Head of caudate nucleus (tissue), 42 donors: ENCODE results near the gene OR5H2.
"Not testable (repeated sequence)": the region's sequence is repeated elsewhere in the genome, so short reads cannot be mapped to it uniquely, and the experiment has no call there.

Experiments
- DNase-seq, 42 donors: peaks; one replicate each; pipeline versions ENCODE4 v3.0.0 to v3.0.0-alpha.2; 2020 to 2021; ENCODE audit warnings: mixed read lengths in 7 of 42
- intact Hi-C: fragments of 100-400 bp; cut with DNase I; formaldehyde crosslinking; loops from one replicate; pipeline ENCODE4 v1.15.0; 2022

OR5H2 gene

DNA sequence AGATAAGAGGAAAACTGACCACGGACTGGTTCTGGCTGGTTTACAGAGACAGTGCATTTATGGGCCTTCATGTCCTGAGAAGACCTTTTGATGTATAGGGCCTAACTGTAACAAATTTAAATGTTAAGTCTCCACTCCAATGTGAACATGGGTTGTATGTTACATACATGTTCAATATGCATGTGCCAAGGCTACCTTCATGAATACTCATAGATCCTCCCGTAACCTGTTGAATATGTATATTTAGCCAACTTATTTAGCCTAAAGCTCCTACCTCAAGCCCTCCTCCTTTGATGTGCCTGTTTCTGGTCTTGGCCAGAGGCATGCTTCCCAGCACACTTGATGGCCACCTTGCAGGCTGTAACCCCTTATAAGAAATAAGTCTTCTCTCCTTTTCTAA lies at the start of gene OR5H2:
Gene OR5H2 (plus strand): TSS at position 301 of the 400 bp plus-strand sequence. CDS start 398 bp downstream, outside the sequence.
- DNase-seq, result no peak
- intact Hi-C loops, result no loop called here

GRCh38 chr3:98233468-98233867 lies 48.8 kb upstream of the OR5H2 start:
- intact Hi-C loops, result no loop called here
- no peak for DNase-seq

- no peak for DNase-seq
- intact Hi-C loops, result no loop called here
Observed at GRCh38 chr3:98240131-98240530, 42.2 kb upstream of the OR5H2 start.

- DNase-seq, result no peak
- intact Hi-C loops, result no loop called here
Observed at GRCh38 chr3:98242155-98242554, 40.1 kb upstream of the OR5H2 start.

DNA sequence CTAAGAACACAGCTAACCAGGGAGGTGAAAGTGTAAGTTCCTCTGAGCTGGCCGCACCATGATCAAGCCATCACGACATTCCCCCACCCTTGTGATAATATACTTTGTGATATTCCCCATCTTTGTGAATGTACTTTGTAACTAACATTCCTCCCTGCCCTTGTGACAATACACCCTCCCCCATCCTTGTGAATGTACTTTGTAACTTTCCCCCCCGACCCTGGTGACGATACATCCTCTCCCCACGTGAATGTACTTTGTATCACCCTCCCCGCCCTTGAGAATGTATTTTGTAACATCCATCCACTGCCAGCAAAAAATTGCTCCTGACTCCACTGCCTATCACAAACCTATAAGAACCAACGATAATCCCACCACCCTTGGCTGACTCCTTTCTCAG lies 38.5 kb upstream of the OR5H2 start:
- intact Hi-C loops, result no loop called here

GRCh38 chr3:98246142-98246541 lies 36.2 kb upstream of the OR5H2 start:
- DNase-seq, result no peak
- intact Hi-C loops, result no loop called here

More for the DNA sequence above, 38.5 kb upstream of the OR5H2 start:
- no peak for DNase-seq

GRCh38 chr3:98256026-98256425 lies 26.3 kb upstream of the OR5H2 start:
- DNase-seq, intact Hi-C loops: not testable (repeated sequence)

DNA sequence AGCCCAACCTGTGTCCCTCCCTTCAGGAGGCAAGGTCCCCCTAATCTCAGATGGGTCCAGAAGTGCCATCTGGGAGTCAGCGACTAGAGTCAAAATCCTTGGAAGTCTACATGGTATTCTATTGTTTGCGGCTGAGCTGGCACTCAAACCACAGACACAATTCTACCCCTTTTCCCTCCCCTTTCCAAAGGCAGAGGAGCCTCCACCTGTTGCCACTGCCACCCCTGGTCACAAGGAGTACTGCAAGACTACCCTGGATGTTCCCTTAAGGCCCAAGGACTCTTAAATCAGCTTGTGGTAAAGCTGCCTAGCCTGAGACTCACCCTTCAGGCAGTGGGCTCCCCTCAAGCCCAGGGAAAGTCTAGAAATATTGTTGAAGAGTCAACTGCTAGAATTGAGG lies 22.6 kb upstream of the OR5H2 start:
- intact Hi-C loops, result no loop called here
- DNase-seq, result no peak

DNA sequence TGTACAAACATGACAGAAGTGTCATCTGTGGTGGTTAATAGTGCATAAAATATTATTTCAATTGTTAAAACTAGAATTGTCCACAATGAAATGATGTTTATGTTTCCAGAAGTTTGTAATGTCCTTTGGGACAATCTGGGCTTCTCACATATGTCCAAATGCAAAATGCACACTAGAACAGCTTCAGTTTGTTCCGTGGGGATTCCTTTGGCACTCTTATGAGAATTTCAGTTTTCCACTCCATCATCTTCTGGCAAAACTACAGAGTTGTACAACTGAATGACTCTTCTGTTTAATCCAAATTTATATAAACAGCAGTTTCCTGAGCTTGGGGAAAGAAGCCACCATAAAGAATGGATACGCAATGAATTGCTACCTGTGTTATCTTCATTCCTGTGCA lies 20.3 kb upstream of the OR5H2 start:
- intact Hi-C loops, result no loop called here
- DNase-seq, result no peak

DNA sequence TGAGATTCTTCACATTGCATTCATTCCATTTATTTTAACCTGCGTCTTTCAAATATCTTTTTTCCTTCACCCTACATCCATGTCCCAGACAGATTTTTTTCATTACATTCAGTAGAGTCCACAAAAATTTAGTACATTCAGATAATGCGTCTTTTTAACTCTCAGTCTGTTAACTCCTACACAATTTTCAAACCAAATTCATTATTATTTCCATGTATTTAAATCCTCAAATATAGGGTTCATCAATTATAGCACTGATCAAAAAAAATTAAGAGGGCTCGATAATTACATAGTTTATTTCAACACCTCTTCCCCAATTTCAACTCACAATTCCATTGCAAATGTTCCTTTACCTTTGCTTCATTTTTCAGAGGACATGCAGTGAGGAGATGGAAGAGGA lies 18.4 kb upstream of the OR5H2 start, which contains the start of gene OR5H6:
Gene OR5H6 (plus strand): TSS at position 301 of the 400 bp plus-strand sequence. CDS start 89 bp downstream, at position 390.
- intact Hi-C loops, result no loop called here
- no peak for DNase-seq

- intact Hi-C loops, result no loop called here
- DNase-seq, result no peak
Observed at GRCh38 chr3:98269846-98270245, 12.5 kb upstream of the OR5H2 start.

GRCh38 chr3:98272126-98272525 lies 10.2 kb upstream of the OR5H2 start:
- intact Hi-C loops, result no loop called here
- no peak for DNase-seq

GRCh38 chr3:98274914-98275313 lies 7.4 kb upstream of the OR5H2 start:
- no peak for DNase-seq
- intact Hi-C loops, result no loop called here

DNA sequence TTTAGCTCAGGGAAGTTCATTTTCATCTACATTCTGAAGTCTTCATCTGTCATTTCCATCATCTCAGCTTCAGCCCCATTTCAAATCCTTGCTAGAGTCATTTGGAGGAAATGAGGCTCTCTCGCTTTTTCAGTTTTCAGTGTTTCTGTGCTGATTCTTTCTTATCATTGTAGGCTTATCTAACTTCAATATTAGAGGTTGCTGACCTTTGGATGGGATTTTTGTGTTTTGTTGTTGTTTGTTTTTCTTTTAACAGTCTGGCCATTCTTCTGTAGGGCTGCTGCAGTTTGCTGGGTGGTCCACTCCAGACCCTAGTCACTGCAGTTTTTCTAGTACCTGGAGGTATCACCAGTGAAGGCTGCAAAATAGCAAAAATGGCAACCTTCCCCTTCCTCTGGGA lies 8.6 kb downstream of the OR5H2 start:
- no peak for DNase-seq

GRCh38 chr3:98291332-98291957 lies 9.1 kb downstream of the OR5H2 start:
- intact Hi-C loops, result no loop called here
- no peak for DNase-seq

More for the DNA sequence above, 8.6 kb downstream of the OR5H2 start:
- intact Hi-C loops, result no loop called here

DNA sequence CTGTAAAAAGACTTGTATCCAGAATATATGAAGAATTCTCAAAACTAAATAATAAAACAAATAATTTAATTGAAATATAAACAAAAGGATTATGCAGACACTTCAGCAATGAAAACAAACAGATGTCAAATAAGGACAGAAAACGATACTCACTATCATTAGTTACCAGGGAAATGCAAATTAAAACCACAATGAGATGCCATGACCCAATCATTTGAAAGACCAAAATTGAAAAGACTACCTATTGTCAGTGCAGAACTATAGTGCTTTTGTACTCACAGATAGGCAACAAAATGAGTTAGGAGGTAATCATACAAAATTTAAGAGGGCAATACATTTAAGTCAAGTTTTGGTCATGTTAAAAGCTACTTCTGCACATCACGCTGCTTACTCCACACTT lies 39.8 kb downstream of the OR5H2 start:
- DNase-seq, result no peak
- intact Hi-C loops, result no loop called here

- intact Hi-C loops, result no loop called here
Observed at GRCh38 chr3:98322686-98323085, 40.4 kb downstream of the OR5H2 start.

GRCh38 chr3:98323425-98323824 lies 41.1 kb downstream of the OR5H2 start:
- no peak for DNase-seq
- intact Hi-C loops, result no loop called here

More at GRCh38 chr3:98322686-98323085, 40.4 kb downstream of the OR5H2 start:
- no peak for DNase-seq

DNA sequence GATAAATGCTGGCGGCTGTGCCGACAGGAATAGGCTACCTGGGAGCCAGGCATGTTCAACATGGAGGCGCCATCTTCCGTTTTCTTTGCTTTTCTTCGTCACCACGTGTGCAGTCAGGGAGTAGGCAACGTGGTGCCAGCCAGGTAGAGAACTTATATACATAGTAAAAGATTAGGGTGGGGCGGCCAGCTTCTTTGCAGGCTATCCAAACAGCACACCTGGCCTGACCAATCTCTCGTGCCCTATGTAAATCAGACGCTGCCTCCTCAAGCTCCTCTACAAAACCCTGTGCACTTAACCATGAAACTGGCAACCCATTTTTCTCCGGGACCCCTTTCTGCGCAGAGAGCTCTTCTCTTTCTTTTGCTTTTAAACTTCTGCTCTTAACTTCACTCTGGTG lies 42.8 kb downstream of the OR5H2 start:
- intact Hi-C loops, result no loop called here
- no peak for DNase-seq

- intact Hi-C loops, result no loop called here
- no peak for DNase-seq
Observed at GRCh38 chr3:98326105-98326893, 44.0 kb downstream of the OR5H2 start.

- no peak for DNase-seq
- intact Hi-C loops, result no loop called here
Observed at GRCh38 chr3:98326945-98327344, 44.6 kb downstream of the OR5H2 start.
